A549 (cell line): ENCODE results near the gene HAO1. TPM values are rescaled to one million over a fixed set of nuclear protein-coding genes. Genes with fewer than 3 reads are reported as not detected.

ENCODE experiments used
- ATAC-seq, 2 experiments: fragments of 200-7000 bp in 1 of 2; fragments of >200 bp in 1 of 2; cut with Nextera tagmentation in 1 of 2; cut with Tn5 transposase in 1 of 2; 3 replicates each; pipeline versions ENCODE4 v1.8.0 to v1.9.1; 2018 to 2020; ENCODE audit warnings: mild to moderate bottlenecking in 1 of 2, moderate library complexity in 1 of 2
- CTCF ChIA-PET: fragments of 300-600 bp; sonication (Branson Sonifier 250); formaldehyde crosslinking; extraction: SDS; loops from one replicate; lab custom pipeline; 2021; ENCODE audit warnings: antibody characterized with exemption, inconsistent platforms; lab: Yijun Ruan, JAX
- POLR2A ChIA-PET: fragments of 350-600 bp; formaldehyde crosslinking; extraction: SDS; loops from one replicate; lab custom pipeline; 2021; ENCODE audit warnings: antibody characterized with exemption, inconsistent platforms; lab: Yijun Ruan, JAX
- DNase-seq, 2 experiments: peaks; one replicate each; pipeline versions ENCODE4 v3.0.0 to v3.0.0-alpha.2; 2011 to 2016; ENCODE audit warnings: low read depth in 1 of 2, low spot score in 1 of 2
- FAIRE-seq: peaks from 2 replicates; lab custom pipeline; 2011; peaks lifted over from hg19 to GRCh38; lab: Jason Lieb, UNC
- H3K27ac ChIP-seq, 2 experiments: fragments of >200 bp; sonication (Bioruptor Twin); formaldehyde crosslinking; 3 replicates each; pipeline ENCODE4 v1.5.1; 2016 to 2017
- H3K4me1 ChIP-seq: fragments of >200 bp; sonication (Bioruptor Twin); formaldehyde crosslinking; 3 replicates; pipeline ENCODE4 v1.6.1; 2016
- H3K4me2 ChIP-seq: fragments of >200 bp; sonication (Bioruptor Twin); formaldehyde crosslinking; 3 replicates; pipeline ENCODE4 v1.6.1; 2016
- H3K4me3 ChIP-seq: fragments of >200 bp; sonication (Bioruptor Twin); formaldehyde crosslinking; 3 replicates; pipeline ENCODE4 v1.5.1; 2016
- H3K9me3 ChIP-seq: fragments of >200 bp; sonication (Bioruptor Twin); formaldehyde crosslinking; 3 replicates; pipeline ENCODE4 v1.6.1; 2016
- ATOH8 ChIP-seq: fragments of 250-450 bp; sonication (Bioruptor Pico); IDR thresholded peaks from 2 replicates; pipeline ENCODE4 v1.5.0; 2020; ENCODE audit warnings: low read depth, mild to moderate bottlenecking, moderate library complexity
- E2F6 ChIP-seq: IDR thresholded peaks from 2 replicates; pipeline ENCODE4 v1.6.1; 2012; ENCODE audit warnings: low read depth, borderline replicate concordance
- EHMT2 ChIP-seq: fragments of 200-600 bp; sonication (generic); IDR thresholded peaks from 2 replicates; pipeline ENCODE4 v1.6.1; 2016; ENCODE audit warnings: antibody characterized with exemption, low read depth, mild to moderate bottlenecking, moderate library complexity
- FOSB ChIP-seq: fragments of 250-450 bp; sonication (Bioruptor Pico); IDR thresholded peaks from 2 replicates; pipeline ENCODE4 v1.5.0; 2020; ENCODE audit warnings: mild to moderate bottlenecking, moderate library complexity
- GATA3 ChIP-seq: IDR thresholded peaks from 2 replicates; pipeline ENCODE4 v1.6.1; 2012; ENCODE audit warnings: borderline replicate concordance
- HEYL ChIP-seq: fragments of 250-450 bp; sonication (Bioruptor Pico); IDR thresholded peaks from 2 replicates; pipeline ENCODE4 v1.8.0; 2021; ENCODE audit warnings: mild to moderate bottlenecking, moderate library complexity
- HOXA7 ChIP-seq: fragments of 250-450 bp; sonication (Bioruptor Pico); IDR thresholded peaks from 2 replicates; pipeline ENCODE4 v1.5.0; 2020; ENCODE audit warnings: mild to moderate bottlenecking, moderate library complexity
- HOXB13 ChIP-seq: fragments of 250-450 bp; sonication (Bioruptor Pico); IDR thresholded peaks from 2 replicates; pipeline ENCODE4 v1.5.0; 2020; ENCODE audit warnings: low read depth, mild to moderate bottlenecking, moderate library complexity
- KDM5A ChIP-seq: fragments of 200-600 bp; sonication (generic); IDR thresholded peaks from 2 replicates; pipeline ENCODE4 v1.6.1; 2016; ENCODE audit warnings: antibody characterized with exemption, mild to moderate bottlenecking
- MAFK ChIP-seq: fragments of 450-650 bp; IDR thresholded peaks from 2 replicates; pipeline ENCODE4 v1.6.1; 2014; ENCODE audit not compliant: partially characterized antibody
- MAX ChIP-seq: IDR thresholded peaks from 2 replicates; pipeline ENCODE4 v1.6.1; 2012
- MYC ChIP-seq: IDR thresholded peaks from 2 replicates; pipeline ENCODE4 v1.6.1; 2012; ENCODE audit warnings: mild to moderate bottlenecking, inconsistent platforms, low read length, improper control_type of control experiment, borderline replicate concordance
- NFE2L2 ChIP-seq: fragments of 150-350 bp; conservative IDR thresholded peaks from 2 replicates; pipeline ENCODE4 v1.6.1; 2014; ENCODE audit warnings: low read length
- NPAS2 ChIP-seq: fragments of 250-450 bp; sonication (Bioruptor Pico); IDR thresholded peaks from 2 replicates; pipeline ENCODE4 v1.8.0; 2022; ENCODE audit warnings: mild to moderate bottlenecking, moderate library complexity, borderline replicate concordance
- NR3C1 ChIP-seq: fragments of >200 bp; sonication (Bioruptor Twin); formaldehyde crosslinking; IDR thresholded peaks from 3 replicates; pipeline ENCODE4 v1.6.1; 2017
- POLR2AphosphoS2 ChIP-seq: conservative IDR thresholded peaks from 2 replicates; pipeline ENCODE4 v1.6.1; 2012; ENCODE audit warnings: low read length, improper control_type of control experiment, inconsistent platforms
- RAD21 ChIP-seq, 2 experiments: fragments of >200 bp in 1 of 2; sonication (Bioruptor Twin) in 1 of 2; formaldehyde crosslinking in 1 of 2; IDR thresholded peaks in 1 of 2; conservative IDR thresholded peaks in 1 of 2; 2 replicates in 1 of 2; 3 replicates in 1 of 2; pipeline ENCODE4 v1.6.1; 2012 to 2018; ENCODE audit warnings: inconsistent platforms in 1 of 2
- RARB ChIP-seq: fragments of 250-450 bp; sonication (Bioruptor Pico); IDR thresholded peaks from 2 replicates; pipeline ENCODE4 v1.8.0; 2021; ENCODE audit warnings: mild to moderate bottlenecking, moderate library complexity
- RCOR1 ChIP-seq: fragments of 150-350 bp; IDR thresholded peaks from 2 replicates; pipeline ENCODE4 v1.6.1; 2014; ENCODE audit warnings: antibody characterized with exemption, low read length, low read depth
- RFX5 ChIP-seq: fragments of 450-650 bp; IDR thresholded peaks from 2 replicates; pipeline ENCODE4 v1.7.1; 2014; ENCODE audit warnings: antibody characterized with exemption, mild to moderate bottlenecking, moderate library complexity
- RNF2 ChIP-seq: fragments of 200-600 bp; sonication (generic); IDR thresholded peaks from 2 replicates; pipeline ENCODE4 v1.6.1; 2016; ENCODE audit warnings: low read depth, mild to moderate bottlenecking, antibody characterized with exemption, moderate library complexity, borderline replicate concordance
- SMC3 ChIP-seq: fragments of >200 bp; sonication (Bioruptor Twin); formaldehyde crosslinking; IDR thresholded peaks from 3 replicates; pipeline ENCODE4 v1.6.1; 2018; ENCODE audit warnings: inconsistent platforms
- USF2 ChIP-seq: fragments of 450-650 bp; IDR thresholded peaks from 2 replicates; pipeline ENCODE4 v1.6.1; 2014; ENCODE audit warnings: antibody characterized with exemption
- ZC3H11A ChIP-seq: fragments of 450-650 bp; IDR thresholded peaks from 2 replicates; pipeline ENCODE4 v1.6.1; 2014; ENCODE audit warnings: antibody characterized with exemption, mild to moderate bottlenecking
- ZNF302 ChIP-seq: fragments of 250-450 bp; sonication (Bioruptor Pico); IDR thresholded peaks from 2 replicates; pipeline ENCODE4 v1.9.0; 2021; ENCODE audit warnings: inconsistent platforms, mild to moderate bottlenecking, moderate library complexity
- WGBS: methylation state at CpG from one replicate; pipeline ENCODE4 v1.1.6; 2017; ENCODE audit errors: missing lambda C conversion rate; 5-methylcytosine and 5-hydroxymethylcytosine counted together
- polyA plus RNA-seq, 4 experiments: library from polyadenylated mRNA; depleted of rRNA in 3 of 4; stranded (reverse); fragments of >200 nt; fragmentation: RNase III in 1 of 4; extraction: RNeasy Plus Mini Kit Qiagen cat#74134 plus additional on column Dnase treatment in 1 of 4; gene quantifications; 2 replicates in 3 of 4; 3 replicates in 1 of 4; pipeline ENCODE4 v1.2.3, GENCODE V29; 2011 to 2017
- TF ChIP-seq, protein P1 (sequence below): fragments of 200-600 bp; sonication (generic); IDR thresholded peaks from 2 replicates; pipeline ENCODE4 v1.6.1; 2016; ENCODE audit warnings: antibody characterized with exemption, mild to moderate bottlenecking, moderate library complexity

Gene HAO1
- polyA plus RNA-seq, 2 of the 4 experiments (the other 2 are of a cell fraction), result 0.13 TPM; not detected in 1

- POLR2A ChIA-PET, result no interaction called here
- Histone ChIP-seq H3K9me3 (no peaks in the 10 kb centered on the region), H3K4me2 (no peak overlapping the region), H3K4me3 (no peak overlapping the region), H3K27ac (no peak overlapping the region), H3K4me1 (no peaks in the 10 kb centered on the region)
- CTCF ChIA-PET, result interaction anchor here (2.4 to 6.3 kb wide), 3 partner anchors 11 to 785 kb away, joined by 13 to 188 read pairs (median 14); no protein-coding TSS in a partner anchor
- DNase-seq, result no peak
- WGBS, result 45% methylated on average over 4 of the region's 4 CpGs
- TF ChIP-seq HEYL (CRISPR knock-in tag) (no peak), ZC3H11A (no peak), RARB (CRISPR knock-in tag) (no peak), MYC (no peak), RCOR1 (no peak)
- no peak for ATAC-seq
- peak; percentile 36 for FAIRE-seq
Observed at GRCh38 chr20:7935027-7935551, 5.2 kb downstream of the HAO1 start.

DNA sequence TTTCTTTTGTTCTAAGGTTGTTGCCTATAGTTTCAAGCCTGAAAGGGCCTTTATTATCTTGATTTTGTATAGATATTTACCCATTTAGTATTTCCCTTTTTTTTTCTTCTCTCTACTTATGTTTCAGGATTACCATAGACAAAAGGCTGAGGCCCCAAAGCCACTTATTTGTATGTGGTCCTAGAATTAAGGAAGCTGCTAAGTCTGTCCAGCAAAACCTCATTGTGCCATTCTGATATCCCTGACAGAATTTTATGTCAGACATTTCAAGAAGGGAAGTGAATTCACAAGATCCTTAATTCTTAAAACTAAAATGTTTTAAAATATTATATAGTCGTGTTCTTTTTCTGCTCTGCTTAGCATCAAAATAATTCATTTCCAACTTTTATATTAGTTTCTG is 6.9 kb downstream of the HAO1 start:
- no peak for FAIRE-seq
- ChIA-PET CTCF (interaction anchor here (6.3 kb wide), 1 partner anchor 787 kb away, joined by 188 read pairs; no protein-coding TSS in a partner anchor), POLR2A (no interaction called here)
- H3K4me2 ChIP-seq, result no peak overlapping the region
- no peak for DNase-seq
- 5% methylated on average over 1 of the region's 1 CpG for WGBS
- H3K9me3 ChIP-seq, result no peaks in the 10 kb centered on the region
- H3K27ac ChIP-seq, result no peak overlapping the region
- H3K4me1 ChIP-seq, result no peaks in the 10 kb centered on the region
- H3K4me3 ChIP-seq, result no peak overlapping the region
- ATAC-seq, result no peak
- TF ChIP-seq RFX5 (no peak), NPAS2 (CRISPR knock-in tag) (no peak), SMC3 (no peak), MYC (no peak), EHMT2 (no peak), E2F6 (no peak), POLR2AphosphoS2 (no peak), RARB (CRISPR knock-in tag) (no peak), HOXB13 (no peak), ATOH8 (CRISPR knock-in tag) (no peak), HOXA7 (CRISPR knock-in tag) (no peak)

- POLR2A ChIA-PET, result no interaction called here
- H3K9me3 ChIP-seq, result no peaks in the 10 kb centered on the region
- DNase-seq, result no peak
- no peak overlapping the region for H3K4me3 ChIP-seq
- H3K4me1 ChIP-seq, result no peaks in the 10 kb centered on the region
- CTCF ChIA-PET, result interaction anchor here (1.3 to 2.7 kb wide), 2 partner anchors 791 to 1164 kb away, joined by 3 to 23 read pairs; no protein-coding TSS in a partner anchor
- FAIRE-seq, result no peak
- H3K4me2 ChIP-seq, result no peak overlapping the region
- TF ChIP-seq KDM5A (no peak), NFE2L2 (no peak), FOSB (CRISPR knock-in tag) (no peak), MAFK (no peak), GATA3 (no peak), RAD21 (conservative IDR thresholded peaks at IDR 0.05 in 1 of 2, IDR thresholded peaks at IDR 0.05 in 1 of 2) (no peak), RNF2 (no peak), NR3C1 (no peak), MAX (no peak), ZNF302 (CRISPR knock-in tag) (no peak), USF2 (no peak), ATOH8 (CRISPR knock-in tag) (no peak)
- TF ChIP-seq, protein P1, sequence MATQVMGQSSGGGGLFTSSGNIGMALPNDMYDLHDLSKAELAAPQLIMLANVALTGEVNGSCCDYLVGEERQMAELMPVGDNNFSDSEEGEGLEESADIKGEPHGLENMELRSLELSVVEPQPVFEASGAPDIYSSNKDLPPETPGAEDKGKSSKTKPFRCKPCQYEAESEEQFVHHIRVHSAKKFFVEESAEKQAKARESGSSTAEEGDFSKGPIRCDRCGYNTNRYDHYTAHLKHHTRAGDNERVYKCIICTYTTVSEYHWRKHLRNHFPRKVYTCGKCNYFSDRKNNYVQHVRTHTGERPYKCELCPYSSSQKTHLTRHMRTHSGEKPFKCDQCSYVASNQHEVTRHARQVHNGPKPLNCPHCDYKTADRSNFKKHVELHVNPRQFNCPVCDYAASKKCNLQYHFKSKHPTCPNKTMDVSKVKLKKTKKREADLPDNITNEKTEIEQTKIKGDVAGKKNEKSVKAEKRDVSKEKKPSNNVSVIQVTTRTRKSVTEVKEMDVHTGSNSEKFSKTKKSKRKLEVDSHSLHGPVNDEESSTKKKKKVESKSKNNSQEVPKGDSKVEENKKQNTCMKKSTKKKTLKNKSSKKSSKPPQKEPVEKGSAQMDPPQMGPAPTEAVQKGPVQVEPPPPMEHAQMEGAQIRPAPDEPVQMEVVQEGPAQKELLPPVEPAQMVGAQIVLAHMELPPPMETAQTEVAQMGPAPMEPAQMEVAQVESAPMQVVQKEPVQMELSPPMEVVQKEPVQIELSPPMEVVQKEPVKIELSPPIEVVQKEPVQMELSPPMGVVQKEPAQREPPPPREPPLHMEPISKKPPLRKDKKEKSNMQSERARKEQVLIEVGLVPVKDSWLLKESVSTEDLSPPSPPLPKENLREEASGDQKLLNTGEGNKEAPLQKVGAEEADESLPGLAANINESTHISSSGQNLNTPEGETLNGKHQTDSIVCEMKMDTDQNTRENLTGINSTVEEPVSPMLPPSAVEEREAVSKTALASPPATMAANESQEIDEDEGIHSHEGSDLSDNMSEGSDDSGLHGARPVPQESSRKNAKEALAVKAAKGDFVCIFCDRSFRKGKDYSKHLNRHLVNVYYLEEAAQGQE, result no peak
- TF ChIP-seq, all 56 proteins: peak for 0
- ATAC-seq, result no peak
- no peak overlapping the region for H3K27ac ChIP-seq
Observed at GRCh38 chr20:7930343-7930742, 9.9 kb downstream of the HAO1 start.
